22Rv1 (cell line): ENCODE data around the gene ANKAR.

ENCODE experiments used
- CTCF ChIP-seq: fragments of 450-650 bp; IDR thresholded peaks from 2 replicates; pipeline ENCODE4 v1.5.1; 2017; ENCODE audit warnings: mild to moderate bottlenecking
- ZFX ChIP-seq: fragments of 450-650 bp; IDR thresholded peaks from 2 replicates; pipeline ENCODE4 v1.6.1; 2017; ENCODE audit warnings: antibody characterized with exemption, borderline replicate concordance

GRCh38 chr2:189709501-189710221 lies 35.2 kb downstream of the ANKAR start:
- TF ChIP-seq CTCF (no peak), ZFX (no peak)
